T-helper 1 cell treated with Interleukin-12 subunit alpha and Interleukin-12 subunit beta and Interleukin-4 antibody, amounts not matched to agents 30 μg/mL and 1 μg/mL, for 36 hours (primary cell): Measurements from ENCODE around the gene CELF5.

ENCODE experiments used
- H3K27ac Mint-ChIP-seq: one replicate; pipeline ENCODE4 v1.8.0; 2021; ENCODE audit warnings: mild to moderate bottlenecking, mixed read lengths
- H3K27me3 Mint-ChIP-seq: one replicate; pipeline ENCODE4 v1.8.0; 2021; ENCODE audit warnings: low read depth, mixed read lengths
- H3K36me3 Mint-ChIP-seq: one replicate; pipeline ENCODE4 v1.8.0; 2021; ENCODE audit warnings: low read depth, mixed read lengths
- H3K4me1 Mint-ChIP-seq: one replicate; pipeline ENCODE4 v1.8.0; 2021; ENCODE audit warnings: low read depth, mixed read lengths
- H3K4me3 Mint-ChIP-seq: one replicate; pipeline ENCODE4 v1.8.0; 2021; ENCODE audit warnings: mild to moderate bottlenecking, moderate library complexity, mixed read lengths
- H3K9me3 Mint-ChIP-seq: one replicate; pipeline ENCODE4 v1.8.0; 2021; ENCODE audit warnings: mixed read lengths

Gene CELF5

GRCh38 chr19:3275583-3276340 lies 51.3 kb downstream of the CELF5 start:
- peak overlapping the region; percentile 82 for H3K27ac Mint-ChIP-seq

GRCh38 chr19:3276341-3276799 lies 51.9 kb downstream of the CELF5 start:
- H3K4me3 Mint-ChIP-seq, result peak overlapping the region; percentile 22
- peaks cover 10% of the 10 kb centered on the region for H3K4me1 Mint-ChIP-seq
- H3K9me3 Mint-ChIP-seq, result no peaks in the 10 kb centered on the region
- H3K27me3 Mint-ChIP-seq, result peaks cover 18% of the 10 kb centered on the region
- H3K36me3 Mint-ChIP-seq, result no peaks in the 10 kb centered on the region
- H3K27ac Mint-ChIP-seq, result no peak overlapping the region

More at GRCh38 chr19:3275583-3276340, 51.3 kb downstream of the CELF5 start:
- H3K36me3 Mint-ChIP-seq, result no peaks in the 10 kb centered on the region
- peaks cover 10% of the 10 kb centered on the region for H3K4me1 Mint-ChIP-seq
- no peaks in the 10 kb centered on the region for H3K9me3 Mint-ChIP-seq
- H3K4me3 Mint-ChIP-seq, result peak overlapping the region; percentile 86
- peaks cover 20% of the 10 kb centered on the region for H3K27me3 Mint-ChIP-seq

GRCh38 chr19:3277649-3278048 lies 53.2 kb downstream of the CELF5 start:
- Mint-ChIP-seq H3K27me3 (peaks cover 5% of the 10 kb centered on the region), H3K4me1 (peaks cover 10% of the 10 kb centered on the region), H3K27ac (no peak overlapping the region), H3K9me3 (no peaks in the 10 kb centered on the region), H3K4me3 (no peak overlapping the region), H3K36me3 (no peaks in the 10 kb centered on the region)

- peaks cover 10% of the 10 kb centered on the region for H3K4me1 Mint-ChIP-seq
- H3K36me3 Mint-ChIP-seq, result no peaks in the 10 kb centered on the region
- H3K9me3 Mint-ChIP-seq, result no peaks in the 10 kb centered on the region
- peaks cover 4% of the 10 kb centered on the region for H3K27me3 Mint-ChIP-seq
- H3K27ac Mint-ChIP-seq, result no peak overlapping the region
- H3K4me3 Mint-ChIP-seq, result no peak overlapping the region
Measured at GRCh38 chr19:3278294-3278693, 53.8 kb downstream of the CELF5 start.

GRCh38 chr19:3278749-3279148 lies 54.3 kb downstream of the CELF5 start:
- Mint-ChIP-seq H3K9me3 (no peaks in the 10 kb centered on the region), H3K36me3 (no peaks in the 10 kb centered on the region), H3K4me1 (peaks cover 10% of the 10 kb centered on the region), H3K27me3 (peaks cover 4% of the 10 kb centered on the region), H3K27ac (no peak overlapping the region), H3K4me3 (no peak overlapping the region)

GRCh38 chr19:3279306-3279705 lies 54.8 kb downstream of the CELF5 start:
- H3K27me3 Mint-ChIP-seq, result peaks cover 4% of the 10 kb centered on the region
- no peaks in the 10 kb centered on the region for H3K36me3 Mint-ChIP-seq
- H3K4me3 Mint-ChIP-seq, result no peak overlapping the region
- H3K27ac Mint-ChIP-seq, result no peak overlapping the region
- H3K9me3 Mint-ChIP-seq, result no peaks in the 10 kb centered on the region
- H3K4me1 Mint-ChIP-seq, result peaks cover 10% of the 10 kb centered on the region

- no peaks in the 10 kb centered on the region for H3K36me3 Mint-ChIP-seq
- H3K4me1 Mint-ChIP-seq, result peaks cover 5% of the 10 kb centered on the region
- no peaks in the 10 kb centered on the region for H3K9me3 Mint-ChIP-seq
- H3K27me3 Mint-ChIP-seq, result no peaks in the 10 kb centered on the region
- H3K4me3 Mint-ChIP-seq, result no peak overlapping the region
- H3K27ac Mint-ChIP-seq, result no peak overlapping the region
Measured at GRCh38 chr19:3281026-3281425, 56.6 kb downstream of the CELF5 start.

GRCh38 chr19:3282155-3282554 lies 57.7 kb downstream of the CELF5 start:
- H3K4me1 Mint-ChIP-seq, result peaks cover 3% of the 10 kb centered on the region
- no peak overlapping the region for H3K27ac Mint-ChIP-seq
- H3K4me3 Mint-ChIP-seq, result no peak overlapping the region
- H3K9me3 Mint-ChIP-seq, result no peaks in the 10 kb centered on the region
- H3K27me3 Mint-ChIP-seq, result no peaks in the 10 kb centered on the region
- no peaks in the 10 kb centered on the region for H3K36me3 Mint-ChIP-seq

GRCh38 chr19:3282564-3282963 lies 58.1 kb downstream of the CELF5 start:
- Mint-ChIP-seq H3K9me3 (no peaks in the 10 kb centered on the region), H3K4me3 (no peak overlapping the region), H3K27ac (no peak overlapping the region), H3K4me1 (peaks cover 3% of the 10 kb centered on the region), H3K36me3 (no peaks in the 10 kb centered on the region), H3K27me3 (peaks cover 2% of the 10 kb centered on the region)

- Mint-ChIP-seq H3K36me3 (no peaks in the 10 kb centered on the region), H3K9me3 (no peaks in the 10 kb centered on the region), H3K27ac (no peak overlapping the region), H3K27me3 (peaks cover 6% of the 10 kb centered on the region), H3K4me1 (peaks cover 3% of the 10 kb centered on the region), H3K4me3 (no peak overlapping the region)
Measured at GRCh38 chr19:3283246-3283751, 58.8 kb downstream of the CELF5 start.

GRCh38 chr19:3283886-3284657 lies 59.6 kb downstream of the CELF5 start:
- H3K9me3 Mint-ChIP-seq, result no peaks in the 10 kb centered on the region
- peaks cover 6% of the 10 kb centered on the region for H3K27me3 Mint-ChIP-seq
- no peak overlapping the region for H3K4me3 Mint-ChIP-seq
- no peak overlapping the region for H3K27ac Mint-ChIP-seq
- no peaks in the 10 kb centered on the region for H3K36me3 Mint-ChIP-seq
- peaks cover 3% of the 10 kb centered on the region for H3K4me1 Mint-ChIP-seq

- peak overlapping the region; percentile 21 for H3K4me3 Mint-ChIP-seq
- H3K9me3 Mint-ChIP-seq, result no peaks in the 10 kb centered on the region
- H3K27me3 Mint-ChIP-seq, result peaks cover 6% of the 10 kb centered on the region
- H3K4me1 Mint-ChIP-seq, result peaks cover 3% of the 10 kb centered on the region
- no peaks in the 10 kb centered on the region for H3K36me3 Mint-ChIP-seq
- peak overlapping the region; percentile 15 for H3K27ac Mint-ChIP-seq
Measured at GRCh38 chr19:3284759-3285646, 60.5 kb downstream of the CELF5 start.

- H3K36me3 Mint-ChIP-seq, result no peaks in the 10 kb centered on the region
- H3K27me3 Mint-ChIP-seq, result peaks cover 6% of the 10 kb centered on the region
- H3K4me1 Mint-ChIP-seq, result peaks cover 3% of the 10 kb centered on the region
- H3K9me3 Mint-ChIP-seq, result no peaks in the 10 kb centered on the region
- no peak overlapping the region for H3K27ac Mint-ChIP-seq
- no peak overlapping the region for H3K4me3 Mint-ChIP-seq
Measured at GRCh38 chr19:3285647-3286176, 61.3 kb downstream of the CELF5 start.

GRCh38 chr19:3287814-3288213 lies 63.4 kb downstream of the CELF5 start:
- Mint-ChIP-seq H3K4me3 (no peak overlapping the region), H3K27ac (no peak overlapping the region), H3K27me3 (peaks cover 6% of the 10 kb centered on the region), H3K4me1 (peaks cover 3% of the 10 kb centered on the region), H3K36me3 (no peaks in the 10 kb centered on the region), H3K9me3 (no peaks in the 10 kb centered on the region)
